ENCODE results near the gene PLXNA2.

Gene PLXNA2

DNA sequence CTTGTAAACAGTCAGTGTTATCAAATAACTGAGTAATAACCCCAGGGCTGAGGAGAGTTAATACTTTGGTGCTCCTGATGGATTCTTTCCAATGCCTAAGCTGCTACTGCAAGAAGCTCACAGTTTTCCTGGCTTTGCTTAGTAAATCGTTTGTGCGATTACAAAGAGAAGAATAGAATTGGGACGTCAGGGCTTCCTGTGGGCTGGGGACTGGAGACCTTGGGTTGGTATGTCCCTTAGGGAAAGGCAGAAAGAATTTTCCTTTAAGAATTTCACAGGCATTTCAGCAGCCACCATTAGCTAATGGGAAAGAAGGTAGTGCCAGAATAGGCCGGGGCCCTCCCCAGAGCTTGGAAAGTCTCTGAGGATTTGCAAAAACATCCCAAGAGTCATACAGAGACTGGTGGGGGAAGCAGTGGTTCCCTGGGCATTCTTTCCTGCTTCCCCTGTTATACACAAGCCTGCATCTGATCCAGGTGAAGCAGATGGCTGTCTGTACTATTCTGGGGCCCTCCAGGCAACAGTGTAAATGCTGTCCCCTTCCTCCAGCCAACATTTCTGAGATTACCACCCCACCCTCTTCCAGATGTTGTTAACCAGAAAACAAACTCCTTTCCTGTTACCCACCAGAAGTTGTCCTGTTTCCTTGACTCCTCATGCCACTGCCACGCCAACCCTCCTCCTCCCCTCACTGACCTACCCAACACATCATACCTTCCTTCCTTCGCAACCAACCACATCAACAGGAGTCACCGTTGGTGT is 40.2 kb downstream of the PLXNA2 start:
- DNase-seq (ENCODE audit: low read depth in 2 of 2) = no peak

DNA sequence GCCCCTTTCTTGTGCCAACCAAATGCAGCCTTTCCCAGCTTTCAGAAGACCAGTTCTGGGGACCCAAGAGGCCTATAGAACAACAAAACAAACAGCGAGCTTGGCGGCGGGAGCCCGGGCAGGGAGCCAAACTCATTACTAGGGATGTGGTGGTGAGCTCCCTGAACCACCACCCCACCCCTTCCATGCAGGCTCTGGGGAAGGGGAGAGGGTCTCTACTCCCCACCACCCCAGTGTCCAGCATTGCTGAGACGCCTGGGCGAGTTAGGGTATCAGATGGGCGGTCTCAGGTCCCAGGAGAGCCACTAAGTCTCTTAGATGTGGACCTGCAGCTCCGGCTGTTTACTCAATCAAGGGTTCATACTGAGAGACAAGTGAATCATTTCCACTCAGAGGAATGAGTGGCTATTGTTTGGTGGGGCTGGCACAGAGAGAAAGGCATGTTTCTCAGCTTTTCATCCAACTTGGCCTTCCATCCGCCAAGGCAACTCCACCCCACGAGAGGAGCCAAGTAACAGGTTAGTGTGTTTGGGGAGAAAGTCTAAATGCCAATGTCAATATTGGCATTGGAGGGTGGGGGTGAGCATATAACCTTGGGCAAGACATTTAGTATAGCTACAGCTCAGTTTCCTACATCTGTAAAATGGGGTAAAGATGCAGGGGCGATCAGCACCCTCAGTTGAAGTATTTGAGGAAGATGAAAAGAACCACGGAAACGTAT is 40.9 kb downstream of the PLXNA2 start:
- no peak for DNase-seq (ENCODE audit: low read depth in 2 of 2)

DNA sequence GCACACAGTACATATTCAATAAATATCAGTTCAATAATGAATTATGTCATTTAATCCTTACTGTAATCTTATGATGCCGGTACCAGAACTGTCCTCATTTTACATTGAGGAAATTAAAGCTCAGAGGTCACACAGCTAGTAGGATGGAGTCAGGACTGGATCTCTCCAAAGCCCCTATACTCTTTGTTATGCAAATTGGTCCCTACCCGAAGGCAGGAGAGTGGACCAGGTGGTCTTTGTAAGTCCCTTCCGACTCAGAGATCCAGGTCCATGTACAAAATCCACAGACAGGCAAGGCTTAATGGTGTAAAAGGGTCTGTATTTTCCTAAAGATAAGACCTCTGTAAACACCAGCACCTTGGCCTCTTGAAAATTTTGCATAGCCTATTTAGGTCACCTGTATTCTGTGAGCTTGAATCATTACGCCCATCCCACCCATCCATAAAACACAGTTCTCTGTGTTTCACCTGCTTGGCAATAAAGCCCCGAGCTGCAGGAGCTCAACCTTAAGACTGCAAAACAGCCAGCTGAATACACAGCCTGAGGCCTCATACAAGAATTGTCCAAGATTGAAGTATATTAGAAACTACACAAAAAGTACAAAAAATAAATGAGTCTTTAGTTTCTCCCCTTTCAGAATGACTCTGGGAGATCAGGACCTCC is 41.7 kb downstream of the PLXNA2 start:
- no peak for DNase-seq (ENCODE audit: low read depth in 2 of 2)

- peak; percentile 79 to 82 for DNase-seq (ENCODE audit: low read depth in 2 of 2)
Observed at GRCh38 chr1:208201229-208201628, 43.0 kb downstream of the PLXNA2 start.

DNA sequence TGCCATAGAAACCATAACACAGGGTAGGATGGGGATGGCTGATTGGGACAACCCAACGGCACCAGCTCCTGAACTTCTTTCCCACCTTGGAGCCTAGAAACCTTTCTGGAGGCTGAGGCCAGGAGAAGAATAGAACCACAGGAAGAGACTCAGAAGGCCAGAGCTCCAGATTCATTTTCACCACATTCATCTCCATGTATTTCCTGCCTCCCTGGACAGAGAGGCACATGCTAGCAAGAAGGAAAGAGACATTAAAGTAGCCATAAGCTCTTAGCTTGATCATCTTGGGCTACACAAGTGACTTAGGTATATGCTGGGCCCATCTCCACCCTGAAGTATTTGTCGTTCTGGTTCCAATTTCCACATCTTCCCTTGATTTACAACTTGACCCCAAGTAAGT is 44.1 kb downstream of the PLXNA2 start:
- no peak for DNase-seq (ENCODE audit: low read depth in 2 of 2)

DNA sequence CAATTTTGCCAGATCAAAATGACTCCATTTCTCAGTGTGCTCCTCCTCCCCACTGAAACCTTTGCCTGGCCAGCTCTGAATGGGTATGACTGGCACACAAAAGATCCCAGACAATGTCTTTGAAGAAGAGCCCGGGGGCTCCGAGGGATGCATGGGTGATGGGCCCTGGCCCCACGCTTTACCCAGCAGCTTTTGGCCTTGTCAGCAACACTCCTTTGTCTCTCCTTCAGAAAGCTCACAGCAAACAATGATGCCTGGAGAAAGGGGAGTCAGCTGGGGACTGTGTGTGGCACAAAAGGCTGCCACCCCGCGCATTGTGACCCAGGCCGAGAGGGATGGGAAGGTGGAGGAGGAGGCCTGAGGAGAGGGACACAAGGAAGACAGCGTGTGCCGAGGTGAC is 45.9 kb downstream of the PLXNA2 start:
- DNase-seq (ENCODE audit: low read depth in 2 of 2) = no peak

DNA sequence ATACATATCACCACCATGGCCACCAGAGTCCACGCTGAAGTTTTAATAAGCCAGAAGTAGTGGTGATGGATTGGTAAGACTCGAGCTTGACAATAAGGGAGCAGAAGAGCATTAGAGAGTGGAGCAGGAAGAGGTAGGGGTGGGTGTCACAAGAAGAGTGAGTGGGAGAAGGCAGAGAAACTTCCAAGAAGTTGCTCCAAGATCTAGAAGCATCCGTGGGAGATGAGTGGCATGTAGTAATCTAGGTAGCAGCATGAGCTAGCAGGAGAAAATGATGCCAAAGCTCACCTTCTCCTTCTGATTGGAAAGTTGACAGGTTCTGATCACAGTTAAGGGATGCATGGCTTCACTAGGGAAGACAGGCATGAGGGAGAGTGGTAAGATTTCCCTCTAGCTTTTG is 49.2 kb downstream of the PLXNA2 start:
- DNase-seq (ENCODE audit: low read depth in 2 of 2) = no peak

DNA sequence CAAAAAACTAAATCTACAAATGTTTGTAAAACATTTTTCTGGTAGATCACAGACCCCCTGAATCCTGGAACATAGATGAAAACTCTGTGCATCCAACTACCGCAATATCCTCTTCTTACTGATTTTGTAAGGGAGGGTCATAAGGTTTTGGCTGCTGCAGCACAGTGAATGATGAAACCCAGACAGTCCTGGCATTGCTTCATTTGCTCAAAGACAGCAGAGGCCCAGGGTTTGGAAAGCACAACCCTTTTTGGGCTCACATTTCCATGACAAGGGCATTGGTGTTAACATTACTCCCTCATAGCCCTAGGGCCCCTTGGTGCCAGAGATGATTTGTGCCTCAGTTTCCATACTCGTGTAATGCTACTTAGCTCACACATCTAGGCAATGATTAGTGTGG is 51.2 kb downstream of the PLXNA2 start:
- no peak for DNase-seq (ENCODE audit: low read depth in 2 of 2)

DNA sequence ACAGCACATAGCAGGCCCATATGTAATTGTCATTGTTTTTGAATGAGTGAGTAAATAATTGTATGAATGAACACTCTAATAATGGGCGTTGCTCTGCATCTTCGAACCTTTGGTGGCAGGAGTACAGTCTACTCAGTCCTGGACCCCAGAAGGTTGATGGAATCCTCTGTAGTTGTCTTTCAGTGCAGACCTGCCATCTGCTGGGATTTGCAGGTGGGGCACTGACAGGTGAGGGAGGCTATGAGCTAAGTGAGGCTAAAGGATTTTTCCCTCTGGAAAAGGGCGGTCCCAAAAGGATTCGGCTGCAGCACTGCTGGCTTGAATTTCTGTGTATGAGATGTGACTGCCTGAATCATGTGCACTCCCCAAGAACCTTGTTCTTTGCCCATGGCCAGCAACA is 53.4 kb downstream of the PLXNA2 start:
- DNase-seq (ENCODE audit: low read depth in 2 of 2) = no peak

GRCh38 chr1:208189716-208190115 is 54.5 kb downstream of the PLXNA2 start:
- DNase-seq (ENCODE audit: low read depth in 2 of 2) = no peak

- no peak for DNase-seq (ENCODE audit: low read depth in 2 of 2)
Observed at GRCh38 chr1:208189183-208189582, 55.0 kb downstream of the PLXNA2 start.

- DNase-seq (ENCODE audit: low read depth in 2 of 2) = no peak
Observed at GRCh38 chr1:208188607-208189006, 55.6 kb downstream of the PLXNA2 start.

DNA sequence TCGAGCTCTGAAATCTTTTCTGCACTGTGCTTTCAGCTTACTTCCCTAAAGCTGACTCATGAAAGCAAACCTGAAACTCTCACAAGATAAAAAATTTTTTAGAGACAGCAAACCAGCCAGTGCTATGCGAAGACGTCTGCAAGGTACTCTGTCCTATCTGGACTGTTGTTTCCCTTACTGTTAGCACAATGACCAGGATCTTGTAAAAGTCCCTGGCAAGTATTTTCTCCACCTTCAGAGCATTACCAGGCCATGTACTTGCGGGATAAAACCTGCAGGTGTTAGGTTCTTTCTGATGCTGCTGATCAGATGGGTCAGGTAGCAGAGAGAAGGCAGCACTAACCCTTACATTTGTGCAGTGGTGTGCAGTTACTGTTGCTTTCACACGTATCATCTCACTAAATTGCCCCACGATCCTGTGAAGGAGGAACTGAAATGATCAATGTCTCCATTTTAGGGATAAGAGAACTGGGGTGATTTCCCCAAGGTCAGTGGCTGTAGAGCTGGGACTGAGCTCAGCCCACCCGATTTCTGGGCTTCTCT is 56.6 kb downstream of the PLXNA2 start:
- no peak for DNase-seq (ENCODE audit: low read depth in 2 of 2)

DNA sequence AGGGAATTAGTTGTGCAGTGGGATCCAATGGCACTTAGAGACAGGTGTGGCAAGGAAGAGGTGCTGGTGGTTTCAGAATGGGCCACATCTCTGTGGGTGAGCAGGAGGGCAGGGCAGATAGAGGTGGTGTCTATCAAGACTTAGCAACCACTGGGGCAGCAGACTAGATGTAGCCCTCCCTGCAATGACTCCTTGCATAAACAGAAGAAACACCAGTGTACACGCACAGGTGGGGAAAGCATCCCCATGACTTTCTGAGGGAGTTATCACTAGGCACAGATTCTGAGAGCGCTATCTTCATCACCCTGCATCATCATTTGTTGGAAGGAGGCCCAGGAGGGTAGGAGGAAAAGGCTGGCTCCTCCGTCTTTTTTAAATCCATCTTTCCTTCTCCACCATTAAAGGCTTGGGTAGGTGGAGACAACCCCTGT is 58.4 kb downstream of the PLXNA2 start:
- DNase-seq (ENCODE audit: low read depth in 2 of 2) = no peak

DNA sequence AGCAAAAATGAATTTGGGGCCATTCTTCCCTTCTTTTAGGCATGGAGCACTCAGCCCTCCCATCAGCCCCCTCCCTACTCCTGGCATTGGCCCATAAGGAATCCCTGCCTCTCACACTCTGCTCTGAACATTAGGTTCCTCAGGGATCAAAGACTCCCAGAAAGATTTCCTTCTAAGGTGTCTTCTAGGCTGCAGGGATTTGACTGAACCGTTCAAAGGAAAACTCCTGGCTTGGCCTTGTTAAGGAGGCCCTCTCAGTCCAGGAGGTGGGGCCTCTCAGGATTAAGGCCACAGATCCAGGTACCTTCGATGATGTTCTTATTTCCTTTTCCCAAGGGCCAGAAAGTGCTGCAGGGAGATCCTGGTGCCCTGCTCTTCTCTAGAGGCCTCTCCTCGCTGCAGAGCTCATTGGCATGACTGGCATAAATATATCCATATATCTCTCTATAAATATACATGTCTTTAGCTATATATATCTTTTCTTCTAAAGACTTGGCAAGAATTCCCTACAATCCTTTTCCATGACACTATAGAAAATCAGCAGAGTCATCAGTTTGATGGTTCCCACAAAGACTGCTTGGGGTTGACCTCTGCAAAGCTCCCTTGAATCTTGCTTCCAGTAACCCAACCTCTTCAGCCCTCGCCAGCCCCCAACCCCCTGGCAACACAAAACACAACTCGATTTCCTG is 59.1 kb downstream of the PLXNA2 start:
- DNase-seq (ENCODE audit: low read depth in 2 of 2) = no peak

DNA sequence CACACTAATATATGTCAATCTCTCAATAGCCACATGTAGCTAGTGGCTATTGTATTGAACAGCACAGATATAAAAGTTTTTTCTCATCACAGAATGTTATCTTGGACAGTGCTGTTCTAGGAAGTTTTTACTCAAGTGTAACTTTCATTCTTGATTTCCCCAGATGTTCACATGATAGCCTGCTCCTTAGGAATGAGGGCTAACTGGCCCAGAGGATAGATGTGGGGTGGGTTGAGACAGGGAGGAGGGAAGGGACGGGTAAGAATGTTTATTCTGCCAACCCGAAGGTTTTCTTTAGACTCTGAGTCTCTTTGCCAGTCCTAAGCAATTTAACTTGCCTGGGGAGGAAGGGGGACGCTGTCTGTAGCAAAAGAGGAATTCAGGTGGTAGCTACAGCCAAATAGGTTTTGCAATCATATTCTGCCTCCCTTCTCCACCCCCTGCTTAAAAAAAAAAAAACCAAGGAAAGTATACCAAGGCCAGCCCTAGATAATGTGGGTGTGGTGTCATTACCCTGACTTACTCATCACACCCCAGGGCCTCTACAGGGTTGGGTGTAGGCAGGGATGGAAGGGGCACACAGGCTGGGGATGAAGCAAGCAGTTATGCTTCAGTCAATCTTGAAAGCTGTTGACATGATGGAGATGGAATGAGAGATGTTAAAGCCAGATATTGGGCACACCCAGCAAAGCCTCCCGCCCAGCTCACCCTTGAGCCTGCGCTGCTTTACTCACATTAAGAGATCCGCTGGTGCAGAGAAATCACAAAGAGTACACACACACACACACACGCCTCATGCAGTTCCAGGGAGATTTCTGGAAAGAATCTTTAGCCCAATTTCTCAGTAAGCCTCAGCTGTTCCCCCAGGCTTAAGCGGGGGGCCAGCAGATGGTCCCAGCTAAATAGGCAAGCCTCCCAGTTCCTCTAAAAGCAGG is 59.9 kb downstream of the PLXNA2 start:
- DNase-seq (ENCODE audit: low read depth in 2 of 2) = peak; percentile 73

DNA sequence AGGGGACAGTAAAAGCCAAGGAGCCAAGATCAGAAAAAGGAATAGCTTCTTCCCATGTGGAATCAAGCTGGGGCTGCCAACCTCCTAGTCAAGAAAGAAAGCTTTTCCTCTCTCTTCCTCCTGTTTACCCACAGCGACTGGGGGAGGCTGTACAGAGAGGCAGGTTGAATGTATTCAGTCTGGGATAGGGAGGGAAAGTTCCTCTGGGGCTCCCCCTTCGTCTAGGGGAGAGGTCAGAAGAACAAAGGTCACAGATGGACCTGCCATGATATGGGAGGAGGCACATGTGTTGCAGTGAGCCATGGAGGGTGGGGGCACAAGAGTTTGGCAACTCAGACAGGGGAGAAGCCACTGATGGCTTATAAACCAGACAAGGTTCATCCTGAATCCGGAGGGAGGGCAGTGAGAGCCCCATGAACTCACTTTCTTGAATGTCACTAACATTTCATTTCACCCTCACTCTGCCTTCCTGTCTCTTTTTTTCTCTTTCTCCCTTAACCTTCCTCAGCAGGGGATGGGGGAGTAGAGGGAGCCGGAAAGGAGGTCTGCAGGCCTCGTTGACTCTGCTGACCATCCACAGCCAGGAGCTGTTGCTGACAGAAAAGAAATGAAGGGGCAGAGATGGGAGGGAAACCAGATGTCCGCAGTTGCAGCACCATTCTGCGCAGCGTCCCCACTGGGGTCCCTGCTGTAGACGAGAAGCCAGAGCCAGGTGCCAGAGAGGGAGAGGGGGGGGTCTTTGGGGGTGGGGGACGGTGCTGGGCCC is 61.1 kb downstream of the PLXNA2 start:
- no peak for DNase-seq (ENCODE audit: low read depth in 2 of 2)

DNA sequence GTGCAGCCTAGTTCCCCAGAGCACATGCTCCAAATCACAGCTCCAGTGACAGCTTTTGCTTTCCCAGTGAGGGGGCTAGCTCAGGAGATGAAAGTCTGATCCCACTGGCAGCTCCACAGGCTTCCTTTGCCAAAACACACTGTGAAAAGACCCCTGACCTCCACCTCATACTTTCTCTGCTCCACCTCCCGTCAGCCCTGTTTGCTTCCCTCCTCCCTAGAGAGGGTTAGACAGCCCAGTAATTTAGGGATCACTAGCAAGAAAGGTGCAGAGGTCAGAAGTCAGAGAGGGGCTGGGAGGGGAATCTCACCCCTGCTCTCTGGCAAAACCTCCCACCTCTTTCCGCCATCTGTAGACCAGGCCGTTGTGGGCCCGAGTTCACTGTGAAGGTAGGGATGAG is 62.8 kb downstream of the PLXNA2 start:
- DNase-seq (ENCODE audit: low read depth in 2 of 2) = no peak

DNA sequence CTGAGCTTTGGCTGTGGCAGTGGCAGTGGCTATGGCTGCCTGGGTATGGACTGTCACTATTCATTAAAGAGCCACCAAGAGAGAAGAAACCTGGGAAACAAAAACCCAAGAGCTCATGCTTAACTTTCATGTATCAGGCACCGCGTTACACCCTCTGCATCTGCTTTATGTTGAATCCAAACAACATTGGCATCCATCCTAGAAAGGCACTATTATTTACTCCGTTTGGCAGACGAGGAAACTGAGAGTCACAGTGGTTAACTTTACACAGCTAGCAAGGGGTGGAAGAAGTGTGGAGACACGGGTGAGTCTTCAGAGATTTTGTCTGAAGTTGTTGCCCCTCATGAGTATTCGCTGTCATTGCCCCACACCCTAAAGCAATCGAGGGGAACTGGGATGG is 63.8 kb downstream of the PLXNA2 start:
- DNase-seq (ENCODE audit: low read depth in 2 of 2) = no peak

GRCh38 chr1:208179961-208180409 is 64.2 kb downstream of the PLXNA2 start:
- DNase-seq (ENCODE audit: low read depth in 2 of 2) = no peak
